Stimulated activated CD4-positive, alpha-beta T cell treated with anti-CD3 and anti-CD28 coated beads, Interleukin-2, amount 100 ng/mL, for 4 hours (primary cell): ENCODE results near the gene BICDL2.
"Not testable (repeated sequence)": the region's sequence is repeated elsewhere in the genome, so short reads cannot be mapped to it uniquely, and the experiment has no call there.

Experiments
- DNase-seq: peaks from one replicate; pipeline ENCODE4 v3.0.0-alpha.2; 2020; ENCODE audit warnings: low read depth

The BICDL2 gene

DNA sequence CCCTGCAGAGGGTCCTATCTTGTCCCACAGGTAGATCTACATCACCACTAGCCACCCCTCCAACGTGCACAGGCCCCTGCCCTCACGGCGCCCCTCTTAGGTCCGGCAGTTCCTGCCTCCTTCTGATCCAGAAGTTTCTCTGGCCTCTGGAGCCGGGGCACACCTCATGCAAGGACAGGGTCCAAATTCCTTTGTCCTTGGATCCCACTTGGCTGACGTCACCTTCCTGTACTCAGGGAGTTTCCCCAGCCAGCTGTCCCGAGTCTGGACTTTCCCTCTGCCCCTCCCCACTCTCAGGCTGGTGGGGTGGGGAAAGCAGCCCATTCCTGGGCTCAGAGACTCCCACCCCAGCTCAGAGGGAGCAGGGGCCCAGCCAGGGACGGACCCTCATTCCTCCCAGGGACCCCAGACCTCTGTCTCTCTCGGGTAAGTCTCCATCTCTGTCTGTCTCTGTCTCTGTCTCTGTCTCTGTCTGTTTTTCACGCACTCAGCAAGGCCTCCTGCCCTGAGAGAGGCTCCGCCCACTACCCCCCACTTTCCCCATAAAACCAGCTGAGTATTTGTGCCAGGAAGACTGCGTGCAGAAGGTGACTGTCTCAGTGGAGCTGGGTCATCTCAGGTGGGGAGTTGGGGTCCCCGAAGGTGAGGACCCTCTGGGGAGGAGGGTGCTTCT is 28.5 kb upstream of the BICDL2 start, which contains the start of gene IL32:
TSS of gene IL32 (plus strand) at position 572 of the 673 bp plus-strand sequence. CDS start 172 bp downstream, outside the sequence.
- peak; percentile 60 for DNase-seq

DNA sequence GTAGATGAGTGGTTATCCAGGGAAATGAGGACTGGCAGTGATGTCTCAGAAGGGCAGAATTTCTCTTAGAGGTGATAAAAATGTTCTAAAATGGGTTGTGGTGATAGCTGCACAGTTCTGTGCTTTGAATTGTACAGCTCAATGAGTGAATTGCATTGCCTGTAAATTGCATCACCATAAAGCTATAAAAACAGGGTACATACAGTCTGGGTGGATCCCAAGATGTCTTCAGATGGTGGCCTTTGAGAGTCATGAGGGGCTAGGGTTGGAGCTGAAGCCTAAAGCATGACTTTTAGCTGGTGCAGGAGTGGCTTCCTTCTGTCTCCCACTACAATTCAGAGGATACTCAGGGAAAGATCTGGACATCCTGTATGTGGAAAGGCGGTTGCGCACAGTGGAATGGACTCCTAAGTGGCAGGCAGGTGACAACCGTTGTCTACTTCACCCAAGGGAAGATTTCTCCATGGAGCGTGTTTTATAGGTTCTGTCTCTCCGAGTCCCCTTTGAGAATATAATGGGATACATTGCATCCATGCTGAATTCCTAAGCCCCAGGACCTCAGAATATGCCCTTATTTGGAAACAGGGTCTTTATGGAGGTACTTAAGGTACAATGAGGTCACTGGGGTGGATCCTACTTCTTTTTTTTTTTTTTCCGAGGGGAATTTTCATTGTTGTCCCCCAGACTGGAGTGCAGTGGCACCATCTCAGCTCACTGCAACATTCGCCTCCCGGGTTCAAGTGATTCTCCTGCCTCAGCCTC is 27.1 kb upstream of the BICDL2 start:
- DNase-seq: no peak

GRCh38 chr16:3062553-3062952 is 25.8 kb upstream of the BICDL2 start:
- DNase-seq: no peak

DNA sequence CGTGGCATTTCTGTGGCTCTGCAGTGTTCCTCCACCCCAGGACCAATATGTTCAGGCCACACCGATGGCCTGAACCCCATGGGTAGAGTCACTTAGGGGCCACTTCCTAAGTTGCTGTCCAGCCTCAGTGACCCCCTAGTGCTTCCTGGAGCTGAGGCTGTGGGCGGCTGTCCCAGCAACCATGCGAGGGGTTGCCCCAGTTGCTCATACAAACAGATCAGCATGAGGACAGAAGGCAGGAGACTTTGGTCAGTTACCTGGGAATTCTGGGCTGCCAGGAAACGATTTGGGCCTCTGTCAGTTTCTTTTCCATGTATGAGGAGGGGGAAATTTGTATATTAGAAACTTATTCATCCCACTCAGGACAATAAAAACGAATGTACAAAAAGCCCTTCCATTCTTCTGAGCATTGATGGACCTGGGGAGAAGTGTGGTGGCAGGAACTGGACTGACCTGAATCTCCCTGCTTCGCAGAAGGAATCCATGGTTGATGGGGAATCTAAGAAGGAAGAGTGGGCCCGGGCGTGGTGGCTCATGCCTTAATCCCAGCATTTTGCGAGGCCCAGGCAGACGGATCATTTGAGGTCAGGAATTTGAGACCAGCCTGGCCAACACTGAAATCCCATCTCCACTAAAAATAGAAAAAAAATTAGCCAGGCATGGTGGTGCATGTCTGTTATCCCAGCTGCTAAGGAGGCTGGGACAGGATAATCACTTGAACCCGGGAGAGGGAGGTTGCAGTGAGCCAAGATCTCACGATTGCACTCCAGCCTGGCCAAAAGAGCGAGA is 23.8 kb upstream of the BICDL2 start:
- DNase-seq: no peak

DNA sequence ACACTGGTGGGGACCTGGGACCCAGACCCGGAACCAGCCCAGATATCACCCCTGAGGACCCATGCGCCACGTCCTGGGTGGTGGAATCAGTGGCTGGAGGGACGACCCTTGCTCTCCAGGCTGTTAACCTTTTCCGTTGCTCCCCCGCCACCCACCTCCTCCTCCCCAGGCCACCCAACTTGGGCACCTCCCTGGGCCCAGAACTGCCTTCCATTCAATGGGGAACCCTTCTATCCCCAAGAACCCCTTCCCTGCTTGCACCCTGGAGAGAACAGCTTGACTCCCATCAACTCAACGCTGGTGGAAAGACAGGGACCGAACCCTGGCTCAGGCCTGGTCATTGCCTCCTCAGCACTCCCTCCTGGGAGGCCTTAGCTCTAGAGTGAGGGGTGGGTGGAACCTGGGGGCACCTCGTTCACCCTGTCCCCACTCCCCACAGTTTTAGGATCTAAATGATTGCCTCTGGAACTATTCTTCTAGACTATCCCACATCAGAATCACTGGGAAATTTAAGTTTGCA is 23.0 kb upstream of the BICDL2 start:
- DNase-seq: no peak

DNA sequence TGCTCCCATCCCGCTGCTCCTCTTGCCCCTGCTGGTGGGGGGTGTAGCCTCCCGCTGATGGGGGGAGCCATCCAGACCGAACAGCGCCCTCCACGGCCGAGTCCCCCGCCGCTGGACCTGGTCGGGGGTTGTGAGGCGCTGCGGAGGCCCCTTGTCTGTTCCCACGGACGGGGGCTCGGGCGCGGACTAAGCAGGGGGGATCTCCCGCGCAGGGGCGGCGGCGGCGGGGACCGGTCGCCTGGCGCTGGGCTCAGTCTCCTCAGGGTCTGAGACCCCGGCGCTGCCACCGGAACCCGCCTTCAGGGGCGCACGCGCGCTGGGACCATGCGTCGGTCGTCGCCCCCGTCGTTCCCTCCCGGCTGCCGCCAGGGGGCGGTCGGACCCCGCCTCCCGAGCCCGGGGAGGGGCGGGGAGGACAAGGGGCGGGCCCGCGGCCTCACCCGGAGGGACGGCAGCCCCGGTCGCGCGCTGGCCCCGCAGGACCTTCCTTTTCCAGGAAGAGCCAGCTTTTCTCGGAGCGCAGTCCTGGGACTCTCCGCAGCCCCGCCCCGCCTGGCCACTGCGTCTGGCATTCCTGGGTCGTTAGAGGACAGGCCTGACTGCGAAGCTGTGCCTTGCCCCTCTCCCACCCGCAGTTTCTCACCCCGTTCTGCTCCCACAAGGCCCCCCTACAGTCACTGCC is 22.4 kb upstream of the BICDL2 start:
- DNase-seq: peak; percentile 84

DNA sequence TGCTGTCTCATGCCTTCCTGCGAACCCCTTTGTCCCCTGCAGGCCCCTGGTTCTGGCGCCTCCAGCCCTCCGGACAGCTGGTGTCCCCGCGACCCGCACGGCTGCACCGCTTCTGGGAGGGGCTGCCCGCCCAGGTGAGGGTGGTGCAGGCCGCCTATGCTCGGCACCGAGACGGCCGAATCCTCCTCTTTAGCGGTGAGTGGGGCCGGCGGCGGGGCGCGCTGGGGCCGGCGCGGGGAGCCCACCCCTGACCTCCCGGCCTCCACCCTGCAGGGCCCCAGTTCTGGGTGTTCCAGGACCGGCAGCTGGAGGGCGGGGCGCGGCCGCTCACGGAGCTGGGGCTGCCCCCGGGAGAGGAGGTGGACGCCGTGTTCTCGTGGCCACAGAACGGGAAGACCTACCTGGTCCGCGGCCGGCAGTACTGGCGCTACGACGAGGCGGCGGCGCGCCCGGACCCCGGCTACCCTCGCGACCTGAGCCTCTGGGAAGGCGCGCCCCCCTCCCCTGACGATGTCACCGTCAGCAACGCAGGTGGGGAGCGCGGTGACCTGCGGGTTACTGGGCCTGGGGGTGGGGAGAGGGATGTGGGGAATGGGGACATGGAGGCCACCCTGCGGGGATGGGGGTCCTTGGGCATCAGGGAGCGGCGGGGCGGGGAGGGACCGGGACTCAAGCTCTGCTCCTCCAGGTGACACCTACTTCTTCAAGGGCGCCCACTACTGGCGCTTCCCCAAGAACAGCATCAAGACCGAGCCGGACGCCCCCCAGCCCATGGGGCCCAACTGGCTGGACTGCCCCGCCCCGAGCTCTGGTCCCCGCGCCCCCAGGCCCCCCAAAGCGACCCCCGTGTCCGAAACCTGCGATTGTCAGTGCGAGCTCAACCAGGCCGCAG is 21.6 kb upstream of the BICDL2 start:
- DNase-seq: no peak

- DNase-seq: no peak
Observed at GRCh38 chr16:3057181-3058138, 20.7 kb upstream of the BICDL2 start.

DNA sequence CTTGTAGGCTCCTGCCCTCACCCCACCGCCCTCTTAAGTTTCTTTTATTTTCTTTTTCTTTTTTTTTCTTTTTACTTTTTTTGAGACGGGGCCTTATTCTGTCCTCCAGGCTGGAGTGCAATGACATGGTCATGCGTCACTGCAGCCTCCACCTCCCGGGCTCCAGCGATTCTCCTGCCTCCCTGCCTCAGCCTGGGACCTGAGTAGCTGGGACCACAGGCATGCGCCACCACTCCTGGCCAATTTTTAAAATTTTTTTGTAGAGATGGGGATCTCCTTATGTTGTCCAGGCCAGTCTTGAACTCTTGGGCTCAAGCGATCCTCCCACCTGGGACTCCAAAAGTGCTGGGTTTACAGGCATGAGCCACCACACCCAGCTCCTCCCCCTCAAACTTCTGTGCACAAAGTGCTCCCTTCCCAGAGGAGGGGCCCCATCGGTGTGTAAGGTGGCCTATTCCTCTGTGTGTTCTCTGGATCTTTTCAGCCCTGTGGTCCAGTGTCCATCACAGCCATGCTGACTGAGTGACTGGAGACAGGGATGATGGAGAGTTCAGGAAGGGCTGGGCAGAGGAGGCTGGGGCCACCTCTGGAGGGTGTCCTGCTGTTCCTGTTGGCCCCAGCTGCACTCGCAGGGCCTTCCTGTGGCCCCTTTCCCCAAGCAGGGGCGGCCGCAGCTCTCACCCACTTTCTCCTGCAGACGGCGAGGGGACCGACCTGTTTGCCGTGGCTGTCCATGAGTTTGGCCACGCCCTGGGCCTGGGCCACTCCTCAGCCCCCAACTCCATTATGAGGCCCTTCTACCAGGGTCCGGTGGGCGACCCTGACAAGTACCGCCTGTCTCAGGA is 19.8 kb upstream of the BICDL2 start:
- no peak for DNase-seq

- DNase-seq: not testable (repeated sequence)
Observed at GRCh38 chr16:3055734-3056115, 19.0 kb upstream of the BICDL2 start.

DNA sequence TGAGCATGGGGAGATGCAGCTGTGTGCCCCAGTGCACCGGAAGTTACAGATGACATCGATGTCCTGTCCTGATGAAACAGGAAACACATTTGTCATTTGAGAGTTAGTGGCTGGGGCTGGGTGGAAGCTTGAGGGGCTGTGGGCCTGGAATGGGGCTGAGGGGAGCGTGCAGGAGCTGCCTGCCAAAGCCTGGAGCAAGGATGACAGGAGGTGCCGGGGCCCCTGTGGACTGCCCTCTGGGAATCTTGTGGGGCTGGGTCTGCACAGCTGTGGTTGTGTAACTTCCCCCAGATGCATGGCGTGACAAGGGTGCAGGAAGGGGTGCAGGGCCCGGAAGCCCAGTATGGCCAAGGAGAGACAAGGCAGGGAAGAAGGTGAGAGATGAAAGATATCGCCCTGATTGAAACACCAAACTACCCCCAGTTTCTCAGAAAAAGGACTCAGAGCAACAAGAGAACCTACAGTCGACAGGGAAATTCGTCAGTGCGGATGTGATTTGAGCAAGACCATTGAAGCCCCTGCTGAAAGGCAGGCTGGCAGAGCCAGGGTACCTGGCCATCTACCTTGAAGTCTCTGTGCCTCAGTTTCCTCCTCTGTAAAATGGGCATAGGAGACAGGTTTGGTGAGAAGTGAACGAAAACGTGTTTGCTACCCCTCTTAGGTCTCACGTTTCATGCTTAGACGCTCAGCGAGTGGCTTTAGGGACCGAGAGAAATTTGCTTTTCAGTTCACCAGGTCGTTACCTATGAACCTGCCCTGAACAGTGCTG is 18.4 kb upstream of the BICDL2 start:
- no peak for DNase-seq

- DNase-seq: not testable (repeated sequence)
Observed at GRCh38 chr16:3053330-3053710, 16.6 kb upstream of the BICDL2 start.

GRCh38 chr16:3052571-3053329 is 16.0 kb upstream of the BICDL2 start:
- not testable (repeated sequence) for DNase-seq

- no peak for DNase-seq
Observed at GRCh38 chr16:3051494-3051893, 14.8 kb upstream of the BICDL2 start.

- no peak for DNase-seq
Observed at GRCh38 chr16:3051009-3051408, 14.3 kb upstream of the BICDL2 start.

DNA sequence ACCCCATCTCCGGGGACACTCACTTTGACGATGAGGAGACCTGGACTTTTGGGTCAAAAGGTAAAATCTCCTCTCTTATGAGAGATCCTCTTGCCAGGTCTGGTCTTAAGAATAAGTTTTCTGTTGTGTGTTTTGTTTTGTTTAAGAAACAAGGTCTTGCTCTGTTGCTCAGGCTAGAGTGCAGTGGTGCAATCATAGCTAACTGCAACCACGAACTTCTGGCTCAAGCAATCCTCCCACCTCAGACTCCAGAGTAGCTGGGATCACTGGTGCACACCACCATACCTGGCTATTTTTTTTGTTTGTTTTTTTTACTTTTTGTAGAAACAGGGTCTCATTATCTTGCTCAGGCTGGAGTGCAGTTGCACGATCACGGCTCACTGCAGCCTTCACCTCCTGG is 13.7 kb upstream of the BICDL2 start:
- no peak for DNase-seq

GRCh38 chr16:3049921-3050481 is 13.3 kb upstream of the BICDL2 start:
- no peak for DNase-seq
